HepG2 (cell line): Measurements from ENCODE around the gene INTU. TPM values are rescaled to one million over a fixed set of nuclear protein-coding genes. Genes with fewer than 3 reads are reported as not detected.

Experiments
- AKNA ChIP-seq: sonication (generic); formaldehyde crosslinking; IDR thresholded peaks from 2 replicates; pipeline ENCODE4 v1.4.0; 2020; ENCODE audit warnings: missing genetic modification reagents, borderline replicate concordance
- CTCF ChIP-seq: sonication (generic); formaldehyde crosslinking; IDR thresholded peaks from 2 replicates; pipeline ENCODE4 v1.5.0; 2020; ENCODE audit warnings: mild to moderate bottlenecking, missing genetic modification reagents, moderate library complexity
- ETV6 ChIP-seq: sonication (generic); formaldehyde crosslinking; conservative IDR thresholded peaks from 2 replicates; pipeline ENCODE4 v1.4.0; 2020; ENCODE audit warnings: missing genetic modification reagents
- IRF1 ChIP-seq: sonication (generic); formaldehyde crosslinking; IDR thresholded peaks from 2 replicates; pipeline ENCODE4 v1.4.0; 2020; ENCODE audit warnings: low read depth, mild to moderate bottlenecking, missing genetic modification reagents
- JARID2 ChIP-seq: sonication (generic); formaldehyde crosslinking; IDR thresholded peaks from 2 replicates; pipeline ENCODE4 v1.8.1; 2023; ENCODE audit warnings: missing genetic modification reagents, inconsistent platforms; ENCODE audit not compliant: insufficient replicate concordance
- KLF13 ChIP-seq: sonication (generic); formaldehyde crosslinking; IDR thresholded peaks from 2 replicates; pipeline ENCODE4 v1.4.0; 2020; ENCODE audit warnings: mild to moderate bottlenecking, missing genetic modification reagents
- MATR3 ChIP-seq: sonication (generic); formaldehyde crosslinking; IDR thresholded peaks from 2 replicates; pipeline ENCODE4 v1.4.0; 2020; ENCODE audit warnings: missing genetic modification reagents
- MTF2 ChIP-seq: sonication (generic); formaldehyde crosslinking; IDR thresholded peaks from 2 replicates; pipeline ENCODE4 v1.5.0; 2020; ENCODE audit warnings: missing genetic modification reagents, borderline replicate concordance
- PBX2 ChIP-seq: IDR thresholded peaks from 2 replicates; pipeline ENCODE4 v1.6.1; 2016; ENCODE audit warnings: control low read depth
- POLR2G ChIP-seq: fragments of 200-400 bp; formaldehyde crosslinking; IDR thresholded peaks from 2 replicates; pipeline ENCODE4 v1.6.1; 2018; ENCODE audit warnings: mild to moderate bottlenecking, low read depth, low read length, moderate library complexity
- REPIN1 ChIP-seq: sonication (generic); formaldehyde crosslinking; IDR thresholded peaks from 2 replicates; pipeline ENCODE4 v1.8.0; 2022; ENCODE audit warnings: missing genetic modification reagents, low read depth, mild to moderate bottlenecking, borderline replicate concordance
- SIN3A ChIP-seq: IDR thresholded peaks from 2 replicates; pipeline ENCODE4 v1.6.1; 2011; ENCODE audit warnings: low read depth, mild to moderate bottlenecking, control low read depth, low read length, borderline replicate concordance
- SMC3 ChIP-seq: IDR thresholded peaks from 2 replicates; pipeline ENCODE4 v1.6.1; 2011; ENCODE audit warnings: low read length, improper control_type of control experiment
- ZNF205 ChIP-seq: IDR thresholded peaks from 2 replicates; pipeline ENCODE4 v1.6.1; 2018; ENCODE audit warnings: missing biosample characterization, missing genetic modification reagents
- ZNF230 ChIP-seq: sonication (generic); formaldehyde crosslinking; IDR thresholded peaks from 2 replicates; pipeline ENCODE4 v1.4.0; 2020; ENCODE audit warnings: mild to moderate bottlenecking, missing genetic modification reagents
- ZNF282 ChIP-seq: fragments of 450-650 bp; IDR thresholded peaks from 2 replicates; pipeline ENCODE4 v1.6.1; 2018; ENCODE audit not compliant: partially characterized antibody
- ZNF83 ChIP-seq: sonication (generic); formaldehyde crosslinking; IDR thresholded peaks from 2 replicates; pipeline ENCODE4 v1.4.0; 2020; ENCODE audit warnings: missing genetic modification reagents, mild to moderate bottlenecking, borderline replicate concordance
- polyA plus RNA-seq, 8 experiments: library from polyadenylated mRNA; depleted of rRNA in 3 of 8; stranded (reverse) in 7 of 8; unstranded in 1 of 8; fragments of >200 nt; fragmentation: Illumina TruSeq in 4 of 8; extraction: Trizol in 4 of 8; gene quantifications; 2 replicates each; pipeline versions ENCODE4 v1.2.1 to v1.2.3, GENCODE V29; 2011 to 2016; ENCODE audit warnings: low read depth in 4 of 8, missing spikeins in 1 of 8, mixed read lengths in 1 of 8; ENCODE audit not compliant: insufficient read depth in 1 of 8
- total RNA-seq, 5 experiments: library from RNA; depleted of rRNA; stranded (reverse); fragments of >200 nt; fragmentation: Illumina TruSeq; extraction: Trizol; gene quantifications; 2 replicates each; pipeline ENCODE4 v1.2.3, GENCODE V29; 2016; ENCODE audit warnings: low read depth in 1 of 5

The INTU gene
- total and polyA plus RNA-seq, 2 of the 13 experiments (the other 11 are each of a cell fraction or from before 2014, with no cell fraction given): 5.3 to 6.2 TPM

GRCh38 chr4:127622921-127623796, 9.6 kb upstream of the INTU start (continued):
- no peak for TF ChIP-seq ZNF282
- no peak for TF ChIP-seq MATR3
- TF ChIP-seq POLR2G: no peak
- TF ChIP-seq KLF13 (CRISPR knock-in tag): no peak
- TF ChIP-seq ZNF205 (CRISPR knock-in tag): no peak
- peak; percentile 47; the same call in 1 of the 2 replicates for TF ChIP-seq ZNF230 (CRISPR knock-in tag)
- TF ChIP-seq CTCF (CRISPR knock-in tag): peak; percentile 59
- no peak for TF ChIP-seq ZNF83 (CRISPR knock-in tag)
- no peak for TF ChIP-seq IRF1
- TF ChIP-seq SMC3: no peak
- no peak for TF ChIP-seq SIN3A
- TF ChIP-seq REPIN1 (CRISPR knock-in tag): 0 out of 2 replicates have a peak, but pooled peaks have one; percentile 20
- no peak for TF ChIP-seq AKNA (CRISPR knock-in tag)
- TF ChIP-seq JARID2 (CRISPR knock-in tag): no peak
- no peak; the same call in 1 of the 2 replicates for TF ChIP-seq ETV6 (CRISPR knock-in tag)
- TF ChIP-seq PBX2 (CRISPR knock-in tag): no peak
- peak; percentile 94 for TF ChIP-seq MTF2 (CRISPR knock-in tag)
